Activated B cell treated with CpG ODN at 0.5 μM for 24 hours (primary cell): ENCODE data around the gene ALK. TPM values are rescaled to one million over a fixed set of nuclear protein-coding genes. Genes with fewer than 3 reads are reported as not detected.

ENCODE experiments used
- ATAC-seq: fragments of 200-7000 bp; cut with Tn5 transposase; one replicate; pipeline ENCODE4 v1.10.0; 2021; ENCODE audit warnings: low read depth, mild to moderate bottlenecking, moderate library complexity
- CTCF ChIA-PET: fragments of 350-600 bp; sonication (Branson Sonifier 250); formaldehyde crosslinking; loops from one replicate; lab custom pipeline; 2021; ENCODE audit warnings: antibody characterized with exemption; lab: Charles Lee
- POLR2A ChIA-PET: fragments of 350-600 bp; sonication (Branson Sonifier 250); formaldehyde crosslinking; loops from one replicate; lab custom pipeline; 2021; ENCODE audit warnings: antibody characterized with exemption; lab: Charles Lee
- DNase-seq: peaks from one replicate; pipeline ENCODE4 v3.0.0; 2022
- H3K27ac Mint-ChIP-seq: one replicate; pipeline ENCODE4 v1.8.0; 2020; ENCODE audit warnings: mixed read lengths
- H3K27me3 Mint-ChIP-seq: one replicate; pipeline ENCODE4 v1.8.0; 2021; ENCODE audit warnings: mixed read lengths
- H3K36me3 Mint-ChIP-seq: one replicate; pipeline ENCODE4 v1.8.0; 2021; ENCODE audit warnings: low read depth, mixed read lengths
- H3K4me1 Mint-ChIP-seq: one replicate; pipeline ENCODE4 v1.8.0; 2021; ENCODE audit warnings: mixed read lengths
- H3K4me3 Mint-ChIP-seq: one replicate; pipeline ENCODE4 v1.8.0; 2020; ENCODE audit warnings: mild to moderate bottlenecking, mixed read lengths
- H3K9me3 Mint-ChIP-seq: one replicate; pipeline ENCODE4 v1.8.0; 2020; ENCODE audit warnings: mixed read lengths
- CTCF ChIP-seq: fragments of 200-600 bp; IDR thresholded peaks from one replicate; pipeline ENCODE4 v1.8.0; 2022; ENCODE audit warnings: antibody characterized with exemption, mild to moderate bottlenecking
- intact Hi-C: fragments of 100-400 bp; cut with micrococcal nuclease; formaldehyde crosslinking; loops from one replicate; pipeline ENCODE4 v1.15.1; 2024
- total RNA-seq: library from RNA; stranded (reverse); gene quantifications from 2 replicates; pipeline ENCODE4 v1.2.3, GENCODE V29; 2022

ALK gene
- total RNA-seq, 1 donor from 2014 or later = not detected

- Mint-ChIP-seq H3K9me3 (peaks cover 10% of the 10 kb centered on the region), H3K36me3 (no peaks in the 10 kb centered on the region), H3K4me1 (no peaks in the 10 kb centered on the region), H3K27me3 (no peaks in the 10 kb centered on the region), H3K4me3 (no peak overlapping the region), H3K27ac (no peak overlapping the region)
- ChIA-PET CTCF (no interaction called here), POLR2A (no interaction called here)
- no peak for ATAC-seq
- intact Hi-C loops = no loop called here
- TF ChIP-seq CTCF = no peak
- DNase-seq = no peak
These were observed 412.0 kb downstream of the ALK start for GRCh38 chr2:29509397-29509796.

GRCh38 chr2:29504746-29505145, 416.6 kb downstream of the ALK start:
- H3K4me1 Mint-ChIP-seq = no peaks in the 10 kb centered on the region
- H3K27me3 Mint-ChIP-seq = peaks cover 5% of the 10 kb centered on the region
- H3K36me3 Mint-ChIP-seq = no peaks in the 10 kb centered on the region

GRCh38 chr2:29502460-29502911, 418.9 kb downstream of the ALK start:
- Mint-ChIP-seq H3K4me1 (no peaks in the 10 kb centered on the region), H3K27me3 (peaks cover 5% of the 10 kb centered on the region), H3K36me3 (no peaks in the 10 kb centered on the region), H3K27ac (no peak overlapping the region), H3K9me3 (peaks cover 2% of the 10 kb centered on the region), H3K4me3 (no peak overlapping the region)
- TF ChIP-seq CTCF = no peak
- ATAC-seq (no peak), DNase-seq (no peak)
- ChIA-PET POLR2A (no interaction called here), CTCF (no interaction called here)
- intact Hi-C loops = no loop called here

More at GRCh38 chr2:29504746-29505145, 416.6 kb downstream of the ALK start:
- Mint-ChIP-seq H3K4me3 (no peak overlapping the region), H3K27ac (no peak overlapping the region), H3K9me3 (peaks cover 2% of the 10 kb centered on the region)
- ChIA-PET CTCF (no interaction called here), POLR2A (no interaction called here)
- ATAC-seq (no peak), DNase-seq (no peak)
- TF ChIP-seq CTCF = no peak
- intact Hi-C loops = no loop called here

DNA sequence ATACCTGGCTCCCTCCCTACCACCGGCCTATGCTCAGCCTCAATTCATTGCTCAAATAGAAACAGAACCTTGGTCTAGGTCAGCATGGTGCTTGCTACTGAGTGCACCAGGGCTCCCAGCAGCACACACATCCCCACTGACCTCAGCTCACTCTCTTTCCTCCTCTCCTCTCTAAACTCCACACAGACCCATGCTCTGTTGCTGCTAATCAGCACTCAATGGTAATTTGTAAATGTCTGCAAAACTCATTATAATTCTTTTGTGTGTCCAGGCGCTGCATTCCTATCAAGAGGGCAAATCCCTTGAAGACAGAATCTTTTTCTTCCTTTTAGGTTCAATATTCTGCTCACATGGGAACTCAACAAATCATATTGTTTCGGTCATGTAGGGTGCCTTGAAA, 424.0 kb downstream of the ALK start:
- Mint-ChIP-seq H3K9me3 (no peaks in the 10 kb centered on the region), H3K27me3 (peaks cover 5% of the 10 kb centered on the region), H3K27ac (no peak overlapping the region), H3K36me3 (no peaks in the 10 kb centered on the region), H3K4me1 (no peaks in the 10 kb centered on the region), H3K4me3 (no peak overlapping the region)
- DNase-seq = no peak
- no peak for ATAC-seq
- intact Hi-C loops = no loop called here
- no peak for TF ChIP-seq CTCF
- ChIA-PET POLR2A (no interaction called here), CTCF (no interaction called here)

DNA sequence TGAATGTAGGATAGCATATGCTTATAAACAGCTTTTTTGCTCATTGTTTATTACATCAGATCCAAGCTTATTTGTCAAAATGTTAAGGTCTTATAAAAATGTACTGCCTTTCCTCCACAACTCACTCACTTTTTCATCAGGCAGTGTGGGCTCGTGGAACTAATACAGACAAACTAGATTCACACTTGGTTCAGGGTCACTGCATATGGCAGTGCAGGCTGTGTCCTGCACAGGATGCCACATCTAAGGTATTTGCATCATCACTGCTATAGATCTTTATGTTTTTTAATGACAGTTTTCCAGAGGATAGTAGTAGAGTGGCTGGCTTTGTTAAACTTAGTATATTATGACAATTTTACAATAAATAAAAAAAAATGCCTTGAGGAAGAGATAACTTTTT, 425.2 kb downstream of the ALK start:
- intact Hi-C loops = no loop called here
- ATAC-seq (no peak), DNase-seq (no peak)
- Mint-ChIP-seq H3K9me3 (no peaks in the 10 kb centered on the region), H3K36me3 (no peaks in the 10 kb centered on the region), H3K27ac (no peak overlapping the region), H3K4me3 (no peak overlapping the region), H3K27me3 (peaks cover 5% of the 10 kb centered on the region), H3K4me1 (no peaks in the 10 kb centered on the region)
- TF ChIP-seq CTCF = no peak
- POLR2A ChIA-PET = no interaction called here
- CTCF ChIA-PET = no interaction called here
